Measurements from ENCODE around the gene CARD9. TPM values are rescaled to one million over a fixed set of nuclear protein-coding genes. Genes with fewer than 3 reads are reported as not detected.

Gene CARD9
- total and polyA plus RNA-seq, 8 donors, result 0.92 to 8.2 (median 1.3) TPM; not detected in 1

DNA sequence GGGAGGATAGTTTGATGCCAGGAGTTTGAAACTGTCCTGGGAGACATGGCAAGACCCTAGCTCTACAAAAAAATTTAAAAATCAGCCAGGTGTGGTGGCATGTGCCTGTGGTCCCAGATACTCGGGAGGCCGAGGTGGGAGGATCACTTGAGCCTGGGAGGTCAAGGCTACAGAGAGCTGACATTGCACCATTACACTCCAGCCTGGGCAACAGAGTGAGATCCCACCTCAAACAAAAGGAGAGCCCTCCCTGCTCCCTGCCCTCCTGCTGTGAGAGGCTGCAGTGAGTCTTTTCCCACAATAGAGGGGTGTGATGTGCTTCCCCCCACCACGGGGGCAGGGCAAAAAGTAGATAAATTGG is 59.4 kb downstream of the CARD9 start:
- no peak for DNase-seq
- WGBS, 5 donors, result 79 to 95% (median 84%) methylated on average over 3 of the region's 3 CpGs
- Histone ChIP-seq H3K27me3 (peaks cover 0 to 30% (median 7%) of the 10 kb centered on the region in 3 donors), H3K36me3 (no peaks in the 10 kb centered on the region), H3K9me3 (peaks cover 0 to 13% (median 11%) of the 10 kb centered on the region in 4 donors), H3K4me3 (no peak overlapping the region), H3K4me1 (peaks cover 0 to 21% (median 10%) of the 10 kb centered on the region in 4 donors), H3K27ac (no peak overlapping the region)
- intact Hi-C loops (cut with DNase I; ENCODE audit: low total_unique reads), result no loop called here
- TF ChIP-seq EP300 (IDR thresholded peaks at IDR 0.05) (no peak), POLR2A (IDR thresholded peaks at IDR 0.05) (no peak), POLR2AphosphoS5 (IDR thresholded peaks at IDR 0.05) (no peak)
- TF ChIP-seq, protein P1, sequence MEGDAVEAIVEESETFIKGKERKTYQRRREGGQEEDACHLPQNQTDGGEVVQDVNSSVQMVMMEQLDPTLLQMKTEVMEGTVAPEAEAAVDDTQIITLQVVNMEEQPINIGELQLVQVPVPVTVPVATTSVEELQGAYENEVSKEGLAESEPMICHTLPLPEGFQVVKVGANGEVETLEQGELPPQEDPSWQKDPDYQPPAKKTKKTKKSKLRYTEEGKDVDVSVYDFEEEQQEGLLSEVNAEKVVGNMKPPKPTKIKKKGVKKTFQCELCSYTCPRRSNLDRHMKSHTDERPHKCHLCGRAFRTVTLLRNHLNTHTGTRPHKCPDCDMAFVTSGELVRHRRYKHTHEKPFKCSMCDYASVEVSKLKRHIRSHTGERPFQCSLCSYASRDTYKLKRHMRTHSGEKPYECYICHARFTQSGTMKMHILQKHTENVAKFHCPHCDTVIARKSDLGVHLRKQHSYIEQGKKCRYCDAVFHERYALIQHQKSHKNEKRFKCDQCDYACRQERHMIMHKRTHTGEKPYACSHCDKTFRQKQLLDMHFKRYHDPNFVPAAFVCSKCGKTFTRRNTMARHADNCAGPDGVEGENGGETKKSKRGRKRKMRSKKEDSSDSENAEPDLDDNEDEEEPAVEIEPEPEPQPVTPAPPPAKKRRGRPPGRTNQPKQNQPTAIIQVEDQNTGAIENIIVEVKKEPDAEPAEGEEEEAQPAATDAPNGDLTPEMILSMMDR (IDR thresholded peaks at IDR 0.05), result no peak

Other genes starting within 250 kb of the CARD9 start
- gene LHX3, start 168.5 kb downstream of the CARD9 start, total RNA-seq, result not detected
- gene LHX3, start 168.5 kb downstream of the CARD9 start, polyA plus RNA-seq, result not detected
- gene QSOX2, start 127.9 kb downstream of the CARD9 start, total RNA-seq, result 10 to 100 TPM in 2 of 5 donors, 1 to 10 TPM in 3; 4.7 to 33.5 (median 7.7) TPM
- gene QSOX2, start 127.9 kb downstream of the CARD9 start, polyA plus RNA-seq, result 1 to 10 TPM; 1.5 to 4.5 (median 2.6) TPM
- 1 to 10 TPM in 2 of 5 donors, under 1 TPM in 2, not detected in 1; 0.45 to 2.8 (median 1.7) TPM for gene CCDC187, start 69.6 kb downstream of the CARD9 start, total RNA-seq
- under 1 TPM; 0.12 to 0.31 (median 0.18) TPM for gene CCDC187, start 69.6 kb downstream of the CARD9 start, polyA plus RNA-seq
- 10 to 100 TPM in 3 of 5 donors, 1 to 10 TPM in 2; 3.5 to 16.5 (median 14.6) TPM for gene GPSM1, start 46.1 kb downstream of the CARD9 start, total RNA-seq
- gene GPSM1, start 46.1 kb downstream of the CARD9 start, polyA plus RNA-seq, result 10 to 100 TPM in 1 of 3 donors, 1 to 10 TPM in 2; 6.3 to 17.4 (median 9.6) TPM
- gene DNLZ, start 9.9 kb downstream of the CARD9 start, total RNA-seq, result 10 to 100 TPM in 1 of 5 donors, 1 to 10 TPM in 3, not detected in 1; 1.3 to 10.1 (median 7.4) TPM
- 10 to 100 TPM; 13.9 to 16.8 (median 15.0) TPM for gene DNLZ, start 9.9 kb downstream of the CARD9 start, polyA plus RNA-seq
- gene SNAPC4, start 26.5 kb upstream of the CARD9 start, total RNA-seq, result 10 to 100 TPM in 1 of 5 donors, 1 to 10 TPM in 4; 1.8 to 58.2 (median 5.8) TPM
- gene SNAPC4, start 26.5 kb upstream of the CARD9 start, polyA plus RNA-seq, result 1 to 10 TPM; 2.9 to 4.6 (median 4.1) TPM
- gene ENTR1, start 36.9 kb upstream of the CARD9 start, total RNA-seq, result 100 to 1,000 TPM in 1 of 5 donors, 10 to 100 TPM in 4; 26.3 to 184 (median 71.2) TPM
- 10 to 100 TPM; 20.6 to 29.5 (median 27.2) TPM for gene ENTR1, start 36.9 kb upstream of the CARD9 start, polyA plus RNA-seq
- 100 to 1,000 TPM in 1 of 5 donors, 10 to 100 TPM in 4; 32.7 to 121 (median 59.5) TPM for gene PMPCA, start 37.0 kb upstream of the CARD9 start, total RNA-seq
- 10 to 100 TPM; 25.8 to 47.0 (median 32.6) TPM for gene PMPCA, start 37.0 kb upstream of the CARD9 start, polyA plus RNA-seq
- 10 to 100 TPM in 2 of 5 donors, 1 to 10 TPM in 3; 6.2 to 32.1 (median 9.7) TPM for gene INPP5E, start 66.2 kb upstream of the CARD9 start, total RNA-seq
- gene INPP5E, start 66.2 kb upstream of the CARD9 start, polyA plus RNA-seq, result 1 to 10 TPM; 3.2 to 9.0 (median 4.2) TPM
- 100 to 1,000 TPM in 1 of 5 donors, 10 to 100 TPM in 4; 14.6 to 105 (median 60.3) TPM for gene SEC16A, start 109.4 kb upstream of the CARD9 start, total RNA-seq
- 10 to 100 TPM; 29.9 to 44.2 (median 32.2) TPM for gene SEC16A, start 109.4 kb upstream of the CARD9 start, polyA plus RNA-seq
- 100 to 1,000 TPM in 1 of 5 donors, 10 to 100 TPM in 4; 18.4 to 338 (median 62.5) TPM for gene NOTCH1, start 172.4 kb upstream of the CARD9 start, total RNA-seq
- 1 to 10 TPM; 1.4 to 7.9 (median 2.3) TPM for gene NOTCH1, start 172.4 kb upstream of the CARD9 start, polyA plus RNA-seq

Data from stomach (tissue), 9 donors.